ENCODE measurements around the gene WDFY4.

DNA sequence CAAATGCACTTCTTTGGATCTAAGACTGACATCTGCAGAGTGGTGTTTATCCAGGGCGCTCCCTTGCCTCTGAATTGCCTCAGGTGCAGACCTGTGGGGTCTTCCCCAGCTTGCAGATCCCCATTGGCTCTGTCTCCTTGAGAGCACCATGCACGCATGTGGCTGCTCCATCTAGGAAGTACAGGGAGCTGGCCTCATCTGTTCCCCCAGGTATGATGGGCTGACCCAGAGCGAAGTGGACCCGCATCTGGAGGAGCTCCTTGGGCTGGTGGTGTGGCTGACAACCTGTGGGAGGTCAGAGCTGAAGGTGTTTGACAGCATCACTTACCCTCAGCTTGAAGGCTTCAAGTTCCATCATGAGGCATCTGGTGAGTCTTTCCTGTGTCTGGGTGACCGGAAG lies 44.5 kb downstream of the WDFY4 start:
- TF ChIP-seq FOXM1 (IDR thresholded peaks at IDR 0.05; ENCODE audit: borderline replicate concordance, low read depth), result no peak
- TF ChIP-seq EP300 (IDR thresholded peaks at IDR 0.05; ENCODE audit: borderline replicate concordance), result no peak
- TF ChIP-seq EGR1 (IDR thresholded peaks at IDR 0.05), result no peak
- TF ChIP-seq YY1 (IDR thresholded peaks at IDR 0.05; ENCODE audit: low read depth), result no peak
- TF ChIP-seq NFIC (IDR thresholded peaks at IDR 0.05), result no peak
- no peak for TF ChIP-seq ZBTB7A (IDR thresholded peaks at IDR 0.05; ENCODE audit: low read depth)
- TF ChIP-seq REST (IDR thresholded peaks at IDR 0.05; ENCODE audit: low read depth), result no peak
- TF ChIP-seq CEBPB (IDR thresholded peaks at IDR 0.05), result no peak
- no peak for TF ChIP-seq TAF1 (IDR thresholded peaks at IDR 0.05; ENCODE audit: low read depth)
- TF ChIP-seq, protein P1, sequence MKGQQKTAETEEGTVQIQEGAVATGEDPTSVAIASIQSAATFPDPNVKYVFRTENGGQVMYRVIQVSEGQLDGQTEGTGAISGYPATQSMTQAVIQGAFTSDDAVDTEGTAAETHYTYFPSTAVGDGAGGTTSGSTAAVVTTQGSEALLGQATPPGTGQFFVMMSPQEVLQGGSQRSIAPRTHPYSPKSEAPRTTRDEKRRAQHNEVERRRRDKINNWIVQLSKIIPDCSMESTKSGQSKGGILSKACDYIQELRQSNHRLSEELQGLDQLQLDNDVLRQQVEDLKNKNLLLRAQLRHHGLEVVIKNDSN (IDR thresholded peaks at IDR 0.05), result no peak
- TF ChIP-seq, protein P2, sequence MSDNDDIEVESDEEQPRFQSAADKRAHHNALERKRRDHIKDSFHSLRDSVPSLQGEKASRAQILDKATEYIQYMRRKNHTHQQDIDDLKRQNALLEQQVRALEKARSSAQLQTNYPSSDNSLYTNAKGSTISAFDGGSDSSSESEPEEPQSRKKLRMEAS (IDR thresholded peaks at IDR 0.05), result no peak
- no peak for TF ChIP-seq TCF12 (IDR thresholded peaks at IDR 0.05; ENCODE audit: low read depth)
- no peak for TF ChIP-seq RAD21 (IDR thresholded peaks at IDR 0.05; ENCODE audit: low read depth)
- no peak for TF ChIP-seq TEAD4 (IDR thresholded peaks at IDR 0.05)

Measured in Ishikawa (cell line).